Adrenal gland (tissue), 12 donors: ENCODE measurements around the gene JAKMIP2. TPM values are rescaled to one million over a fixed set of nuclear protein-coding genes. Genes with fewer than 3 reads are reported as not detected.

Experiments
- DNase-seq, 7 donors: peaks; one replicate each; pipeline ENCODE4 v3.0.0-alpha.2; 2019 to 2020
- H3K27ac ChIP-seq, 5 donors: fragments of 200-600 bp; sonication (generic) in 4 of 5; 1 replicate in 3 of 5; 2 replicates in 2 of 5; pipeline versions ENCODE4 v1.5.1 to v1.8.0; 2016 to 2020; ENCODE audit warnings: mild to moderate bottlenecking in 1 of 5
- H3K27me3 ChIP-seq: fragments of 200-600 bp; 2 replicates; pipeline ENCODE4 v1.8.0; 2021
- H3K36me3 ChIP-seq, 2 donors: fragments of 200-600 bp; replicated peaks in 1 of 2; 1 replicate in 1 of 2; 2 replicates in 1 of 2; pipeline versions ENCODE4 v1.5.1 to v1.8.0; 2018 to 2022
- H3K4me1 ChIP-seq, 2 donors: fragments of 200-600 bp; replicated peaks in 1 of 2; 1 replicate in 1 of 2; 2 replicates in 1 of 2; pipeline versions ENCODE4 v1.5.1 to v1.8.0; 2018 to 2021
- H3K4me3 ChIP-seq, 4 donors: fragments of 200-600 bp; sonication (generic) in 3 of 4; one replicate each; pipeline ENCODE4 v1.5.1; 2016 to 2018
- H3K9me3 ChIP-seq, 3 donors: fragments of 200-600 bp; sonication (generic) in 1 of 3; replicated peaks in 1 of 3; 1 replicate in 2 of 3; 2 replicates in 1 of 3; pipeline versions ENCODE4 v1.5.1 to v1.8.0; 2016 to 2021
- CTCF ChIP-seq, 6 experiments: fragments of 450-650 bp in 4 of 6; fragments of 200-600 bp in 2 of 6; sonication (generic) in 1 of 6; IDR thresholded peaks; 1 replicate in 5 of 6; 2 replicates in 1 of 6; pipeline versions ENCODE4 v1.5.1 to v1.8.0; 2016 to 2021; ENCODE audit warnings: antibody characterized with exemption in 6 of 6, mild to moderate bottlenecking in 2 of 6, moderate library complexity in 1 of 6
- POLR2A ChIP-seq, 2 donors: fragments of 450-650 bp; IDR thresholded peaks; one replicate each; pipeline ENCODE4 v1.6.1; 2017; ENCODE audit warnings: antibody characterized with exemption in 2 of 2, mild to moderate bottlenecking in 2 of 2, moderate library complexity in 1 of 2
- WGBS, 4 donors: extraction: QIAGEN DNeasy Blood & Tissue Kit in 2 of 4; methylation state at CpG; one replicate each; pipeline versions ENCODE4 v1.1.5 to v1.1.7; 2013 to 2017; 5-methylcytosine and 5-hydroxymethylcytosine counted together
- intact Hi-C, 2 donors: fragments of 100-400 bp; cut with DNase I; formaldehyde crosslinking; loops; one replicate each; pipeline versions ENCODE4 v1.14.1 to v1.15.0; 2022 to 2023
- polyA plus RNA-seq, 3 donors: library from polyadenylated mRNA; stranded (reverse); fragments of 200-250 nt in 2 of 3; fragments of 350-450 nt in 1 of 3; fragmentation: Illumina TruSeq in 1 of 3; extraction: RNeasy Lipid Tissue Mini Kit (QIAGEN cat#74804) in 1 of 3; gene quantifications; one replicate each; pipeline ENCODE4 v1.2.3, GENCODE V29; 2013 to 2014
- total RNA-seq, 9 donors: library from RNA; depleted of rRNA in 4 of 9; stranded (reverse); fragments of >200 nt in 4 of 9; fragments of 120-200 nt in 1 of 9; fragmentation: NEBNext Ultra II Directional in 1 of 9; extraction: Animal tissue kit (Norgen Biotek cat#: 25700) in 1 of 9; gene quantifications; one replicate each; pipeline versions ENCODE4 v1.1.0 to v1.2.4, GENCODE V29; 2013 to 2023
- donor health status: healthy with polysubstance abuse.
- donor health status: Bipolar disorder and iron deficiency.
- donor health status: DM: yes; HTN: yes; CAD: no.
- donor health status: DM: no; HTN: no; CAD: no.
- donor health status: DM: no; HTN: no; CAD: no.
- donor health status: DM: yes; HTN: yes; CAD: no.

JAKMIP2 gene
- total and polyA plus RNA-seq, 12 donors: 0.71 to 56.8 (median 4.0) TPM

GRCh38 chr5:147621016-147621415, 161.5 kb downstream of the JAKMIP2 start:
- H3K4me1 ChIP-seq: no peaks in the 10 kb centered on the region
- DNase-seq: no peak
- H3K27me3 ChIP-seq: no peaks in the 10 kb centered on the region
- no peak for TF ChIP-seq POLR2A (IDR thresholded peaks at IDR 0.05)
- no peak for TF ChIP-seq CTCF (IDR thresholded peaks at IDR 0.05)
- H3K9me3 ChIP-seq: no peaks in the 10 kb centered on the region
- intact Hi-C loops: no loop called here
- no peak overlapping the region for H3K4me3 ChIP-seq
- no peak overlapping the region for H3K27ac ChIP-seq
- H3K36me3 ChIP-seq: no peaks in the 10 kb centered on the region

GRCh38 chr5:147619281-147619878, 163.1 kb downstream of the JAKMIP2 start:
- Histone ChIP-seq H3K4me1 (no peaks in the 10 kb centered on the region), H3K9me3 (no peaks in the 10 kb centered on the region), H3K27ac (no peak overlapping the region), H3K36me3 (no peaks in the 10 kb centered on the region), H3K27me3 (no peaks in the 10 kb centered on the region), H3K4me3 (no peak overlapping the region)
- TF ChIP-seq CTCF (IDR thresholded peaks at IDR 0.05) (no peak), POLR2A (IDR thresholded peaks at IDR 0.05) (no peak)
- WGBS, 4 donors: 84 to 90% (median 85%) methylated on average over 2 of the region's 2 CpGs
- intact Hi-C loops: no loop called here
- DNase-seq: no peak

GRCh38 chr5:147617711-147618350, 164.7 kb downstream of the JAKMIP2 start:
- no peaks in the 10 kb centered on the region for H3K9me3 ChIP-seq
- 91 to 99% (median 94%) methylated on average over 6 of the region's 6 CpGs for WGBS, 4 donors
- no peaks in the 10 kb centered on the region for H3K36me3 ChIP-seq
- no peaks in the 10 kb centered on the region for H3K27me3 ChIP-seq
- TF ChIP-seq CTCF (IDR thresholded peaks at IDR 0.05): no peak
- TF ChIP-seq POLR2A (IDR thresholded peaks at IDR 0.05): no peak
- H3K4me3 ChIP-seq: no peak overlapping the region
- no peak for DNase-seq
- H3K4me1 ChIP-seq: no peaks in the 10 kb centered on the region
- H3K27ac ChIP-seq: peak overlapping the region in 1 of 5 donors; percentile 65
- intact Hi-C loops: no loop called here

GRCh38 chr5:147617191-147617606, 165.3 kb downstream of the JAKMIP2 start:
- DNase-seq: peak in 4 of 7 donors; percentile 29 to 43 (median 37)
- TF ChIP-seq POLR2A (IDR thresholded peaks at IDR 0.05) (no peak), CTCF (IDR thresholded peaks at IDR 0.05) (no peak)
- Histone ChIP-seq H3K36me3 (no peaks in the 10 kb centered on the region), H3K27ac (peak overlapping the region in 1 of 5 donors; percentile 65), H3K4me1 (no peaks in the 10 kb centered on the region), H3K4me3 (no peak overlapping the region), H3K27me3 (no peaks in the 10 kb centered on the region), H3K9me3 (no peaks in the 10 kb centered on the region)
- 42 to 52% (median 42%) methylated on average over 4 of the region's 4 CpGs for whole genome bisulfite sequencing, 4 donors
- intact Hi-C loops: no loop called here
